NCI-H524 treated with DMSO at 0.1 percent for 48 hours (cell line): ENCODE measurements around the gene IL20RA.
"Not testable (repeated sequence)": the region's sequence is repeated elsewhere in the genome, so short reads cannot be mapped to it uniquely, and the experiment has no call there.

Source experiments
- DNase-seq: peaks from one replicate; lab custom pipeline; 2025; lab: John Stamatoyannopoulos, UW

IL20RA gene

DNA sequence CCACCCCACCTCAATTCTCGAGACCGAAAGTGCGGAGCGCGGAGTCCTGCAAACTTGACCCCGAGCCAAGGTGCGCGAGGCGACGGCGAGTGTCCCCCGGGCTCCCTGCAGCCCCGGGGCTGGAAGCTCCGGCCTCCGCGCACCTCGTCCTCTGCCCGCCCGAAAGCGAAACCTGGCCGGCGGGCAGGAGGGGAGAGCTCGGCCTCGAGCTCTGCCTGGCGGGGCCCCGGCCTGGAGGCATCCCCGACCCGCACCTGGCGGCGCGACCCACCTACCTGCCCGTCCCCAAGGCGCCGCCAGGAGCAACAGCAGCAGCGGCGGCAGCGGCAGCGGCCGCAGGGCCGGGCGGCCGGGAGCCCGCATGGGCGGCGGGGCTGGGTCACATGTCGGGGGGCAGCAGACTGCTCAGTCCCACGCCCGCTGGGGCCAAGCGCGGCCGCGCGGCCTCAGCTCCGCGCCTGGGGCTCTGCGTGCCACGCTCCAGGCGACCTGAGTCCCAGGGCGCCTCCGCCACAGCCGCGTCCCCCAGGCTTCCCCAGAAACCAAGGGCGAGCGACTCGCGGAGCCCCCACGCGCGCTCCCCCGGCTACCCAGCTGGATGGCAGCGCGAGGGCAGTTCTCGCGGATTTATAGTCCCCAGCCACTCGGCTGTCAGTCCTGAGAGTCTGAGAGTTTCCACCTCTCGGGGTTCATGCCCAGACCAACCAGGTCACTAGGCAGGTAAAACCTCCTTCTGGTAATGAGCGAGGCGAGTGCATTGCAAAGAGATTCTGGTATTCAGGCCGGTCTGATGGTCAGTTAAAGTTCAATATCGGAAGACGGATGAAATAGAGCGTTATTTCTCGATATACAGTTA lies at the start of gene IL20RA:
IL20RA (minus strand) TSS at position 600 of the 856 bp plus-strand sequence; CDS start at position 363, 237 bp downstream.
- no peak for DNase-seq

DNA sequence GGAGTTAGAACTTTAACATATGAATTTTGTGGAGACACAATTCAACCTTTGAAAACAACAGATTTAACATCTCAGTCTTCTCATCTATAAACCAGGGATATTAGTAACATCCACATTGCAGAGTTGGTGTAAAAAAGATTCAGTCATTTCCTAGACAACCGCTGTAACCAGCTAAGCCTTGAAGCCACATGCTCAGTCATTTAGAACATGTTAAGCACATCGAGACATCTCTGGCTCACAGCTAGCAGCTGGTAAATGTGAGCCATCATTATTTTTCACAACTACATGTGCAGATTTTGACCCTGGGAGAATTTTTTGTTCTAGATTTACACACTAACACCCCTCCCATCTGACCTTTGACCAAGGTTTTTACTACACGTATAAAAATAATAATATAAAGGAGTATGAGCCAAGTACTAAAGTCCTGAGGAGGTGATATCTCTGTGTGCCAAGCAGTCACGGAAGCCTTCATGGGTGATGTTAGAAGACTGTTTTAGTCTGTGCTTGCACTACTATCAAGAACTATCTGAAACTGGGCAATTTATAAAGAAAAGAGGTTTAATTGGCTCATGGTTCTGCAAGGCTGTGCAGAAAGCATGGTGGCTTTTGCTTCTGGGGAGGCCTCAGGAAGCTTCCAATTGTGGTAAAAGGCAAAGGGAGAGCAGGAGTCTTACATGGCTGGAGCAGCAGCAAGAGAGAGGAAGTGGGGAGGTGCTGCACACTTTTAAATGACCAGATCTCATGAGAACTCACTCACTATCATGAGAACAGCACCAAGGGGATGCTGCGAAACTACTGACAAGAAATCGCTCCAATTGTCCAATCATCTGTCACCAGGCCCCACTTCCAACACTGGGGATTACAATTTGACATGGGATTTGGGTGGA lies 48.7 kb upstream of the IL20RA start:
- DNase-seq: no peak

GRCh38 chr6:137092018-137092417 lies 47.3 kb upstream of the IL20RA start:
- no peak for DNase-seq

GRCh38 chr6:137089305-137089704 lies 44.5 kb upstream of the IL20RA start:
- DNase-seq: no peak

DNA sequence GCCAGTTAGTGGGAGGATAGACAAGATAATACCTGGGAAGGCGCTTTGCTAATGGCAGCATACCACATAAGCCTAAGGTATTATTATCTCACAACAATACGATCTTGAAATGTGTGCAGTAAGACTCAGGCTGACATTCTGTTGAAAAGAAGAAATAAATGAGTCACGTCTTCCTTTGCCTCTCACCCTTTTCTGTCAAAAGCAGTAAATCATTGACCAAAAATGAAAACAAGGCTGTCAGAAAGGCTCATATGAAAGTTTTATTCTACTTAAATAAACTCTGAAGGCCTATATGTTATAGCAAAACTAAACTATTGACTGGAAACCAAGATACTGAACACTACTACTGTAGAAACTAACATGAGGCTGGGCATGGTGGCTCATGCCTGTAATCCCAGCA lies 43.1 kb upstream of the IL20RA start:
- no peak for DNase-seq

- DNase-seq: no peak
These were observed 41.3 kb upstream of the IL20RA start for GRCh38 chr6:137086031-137086430.

- no peak for DNase-seq
These were observed 40.3 kb upstream of the IL20RA start for GRCh38 chr6:137084865-137085617.

DNA sequence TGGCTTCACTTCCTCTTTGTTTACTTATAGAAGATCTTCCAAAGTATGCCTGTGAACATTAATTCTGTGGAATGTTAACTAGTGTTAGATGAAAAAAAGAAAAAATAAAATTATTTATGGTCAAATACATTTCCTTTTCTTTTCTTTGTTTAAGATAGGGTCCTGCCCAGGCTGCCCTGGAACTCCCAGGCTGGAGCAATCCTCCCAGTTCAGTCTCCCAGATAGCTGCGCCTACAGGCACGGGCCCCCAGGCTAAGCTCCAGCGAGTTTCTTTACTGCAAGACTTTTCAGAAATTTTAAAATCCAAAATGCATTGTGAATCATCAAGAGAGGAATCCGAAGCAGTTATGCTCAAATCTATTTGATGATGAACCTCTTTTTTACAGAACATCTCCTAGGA lies 39.3 kb upstream of the IL20RA start:
- no peak for DNase-seq

DNA sequence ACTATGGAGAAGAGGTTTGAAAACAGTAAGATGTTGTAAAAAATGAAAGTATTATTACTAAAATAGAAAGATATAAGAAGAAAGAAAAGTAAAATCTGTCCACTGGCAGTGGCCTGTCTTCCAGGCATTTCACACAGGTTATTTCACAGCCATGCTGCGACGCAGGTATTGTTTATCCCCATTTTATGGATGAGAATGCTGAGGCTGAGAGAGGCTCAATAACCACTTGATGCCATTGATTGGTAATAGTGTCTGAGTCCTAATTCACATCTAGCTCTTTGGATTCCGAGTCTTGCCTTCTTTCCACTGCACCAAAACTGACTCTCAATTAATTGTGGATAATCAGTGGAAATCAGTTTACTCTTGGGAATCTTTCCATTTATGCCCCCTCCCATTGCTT lies 37.2 kb upstream of the IL20RA start:
- no peak for DNase-seq

DNA sequence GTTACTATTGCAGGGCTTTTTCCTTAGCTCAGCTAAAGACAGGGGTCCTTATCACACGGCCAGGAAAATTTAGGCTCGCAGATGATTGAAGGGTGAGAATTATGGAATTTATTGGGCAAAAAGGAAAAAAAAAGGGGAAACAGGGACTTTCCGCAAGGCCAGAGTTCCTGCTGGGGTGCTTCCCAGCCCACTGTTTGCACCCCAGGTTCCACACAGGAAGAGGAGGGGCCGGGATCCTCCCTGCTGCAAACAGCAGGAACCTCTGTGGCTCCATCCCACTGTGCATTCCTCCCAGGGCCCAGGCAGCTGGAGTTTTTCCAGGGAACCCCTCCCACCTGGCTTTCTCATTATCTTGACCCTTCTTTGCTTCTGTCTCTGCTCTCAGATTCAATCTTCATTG lies 35.9 kb upstream of the IL20RA start:
- DNase-seq: no peak

DNA sequence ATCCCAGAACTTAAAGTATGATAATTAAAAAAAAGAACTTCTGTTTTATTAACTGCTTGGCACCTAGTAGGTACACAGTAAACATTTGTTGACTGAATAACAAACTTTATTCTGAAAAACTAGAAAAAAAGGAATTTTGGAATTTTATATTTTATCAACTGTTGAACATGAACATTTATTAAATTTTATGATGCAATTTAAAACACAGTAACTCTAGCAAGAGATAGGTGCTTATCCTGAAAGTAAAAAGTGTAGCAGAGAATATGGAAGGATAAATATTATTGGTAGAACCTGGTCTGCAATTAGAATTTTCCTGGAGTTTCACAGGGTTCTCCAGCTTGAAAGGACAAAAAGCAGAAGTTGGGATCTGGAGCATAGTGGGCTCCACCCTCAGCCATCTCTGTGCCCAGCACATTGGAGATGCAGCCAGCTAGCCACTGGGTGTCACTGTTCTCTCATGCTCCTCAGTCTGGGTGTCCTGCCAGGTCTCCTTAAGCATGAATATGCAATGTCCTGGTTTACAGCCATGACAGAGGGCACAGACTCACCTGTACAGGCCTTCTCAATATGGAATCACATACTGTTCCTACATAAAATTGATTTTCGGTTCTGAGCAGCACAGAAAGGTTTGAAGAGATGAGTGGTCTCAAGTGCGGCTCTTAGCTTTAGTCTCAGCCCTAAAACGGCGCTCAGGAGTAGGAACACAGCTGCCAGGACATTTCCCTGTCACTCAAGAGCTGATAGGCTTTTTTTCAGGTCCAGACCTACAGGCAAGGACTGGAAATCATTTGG lies 31.7 kb upstream of the IL20RA start:
- DNase-seq: peak; percentile 74

- not testable (repeated sequence) for DNase-seq
These were observed 31.0 kb upstream of the IL20RA start for GRCh38 chr6:137075790-137076189.

DNA sequence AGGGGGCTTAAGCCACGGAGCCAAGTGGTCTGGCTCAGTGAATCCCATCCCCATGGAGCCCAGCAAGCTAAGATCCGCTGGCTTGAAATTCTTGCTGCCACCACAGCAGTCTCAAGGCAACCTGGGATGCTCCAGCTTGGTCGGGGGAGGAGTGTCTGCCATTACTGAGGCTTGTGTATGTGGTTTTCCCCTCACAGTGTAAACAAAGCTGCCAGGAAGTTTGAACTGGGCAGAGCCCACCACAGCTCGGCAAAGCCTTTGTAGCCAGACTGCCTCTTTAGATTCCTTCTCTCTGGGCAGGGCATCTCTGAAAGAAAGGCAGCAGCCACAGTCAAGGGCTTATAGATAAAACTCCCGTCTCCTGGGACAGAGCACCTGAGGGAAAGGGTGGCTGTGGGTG lies 25.5 kb upstream of the IL20RA start:
- DNase-seq: no peak

DNA sequence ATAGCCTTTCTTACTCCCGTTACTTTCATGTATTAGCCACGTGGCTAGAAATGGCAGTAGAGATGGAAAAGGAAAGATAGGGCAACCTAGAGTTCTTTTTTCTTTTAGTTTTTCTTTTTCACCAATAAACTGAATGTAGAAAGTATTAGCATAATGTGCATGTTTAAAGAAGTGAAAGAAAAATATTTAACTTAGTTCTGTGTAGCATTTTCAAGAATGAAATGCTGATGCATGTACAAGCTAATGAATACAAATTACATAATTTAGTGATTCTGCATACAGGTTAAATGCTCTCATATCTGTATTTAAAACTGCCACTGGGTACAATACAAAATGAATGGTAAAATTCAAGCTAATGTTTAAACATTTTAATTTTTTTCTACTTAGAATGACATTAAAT lies 22.6 kb upstream of the IL20RA start:
- no peak for DNase-seq

GRCh38 chr6:137058037-137058436 lies 13.3 kb upstream of the IL20RA start:
- no peak for DNase-seq

DNA sequence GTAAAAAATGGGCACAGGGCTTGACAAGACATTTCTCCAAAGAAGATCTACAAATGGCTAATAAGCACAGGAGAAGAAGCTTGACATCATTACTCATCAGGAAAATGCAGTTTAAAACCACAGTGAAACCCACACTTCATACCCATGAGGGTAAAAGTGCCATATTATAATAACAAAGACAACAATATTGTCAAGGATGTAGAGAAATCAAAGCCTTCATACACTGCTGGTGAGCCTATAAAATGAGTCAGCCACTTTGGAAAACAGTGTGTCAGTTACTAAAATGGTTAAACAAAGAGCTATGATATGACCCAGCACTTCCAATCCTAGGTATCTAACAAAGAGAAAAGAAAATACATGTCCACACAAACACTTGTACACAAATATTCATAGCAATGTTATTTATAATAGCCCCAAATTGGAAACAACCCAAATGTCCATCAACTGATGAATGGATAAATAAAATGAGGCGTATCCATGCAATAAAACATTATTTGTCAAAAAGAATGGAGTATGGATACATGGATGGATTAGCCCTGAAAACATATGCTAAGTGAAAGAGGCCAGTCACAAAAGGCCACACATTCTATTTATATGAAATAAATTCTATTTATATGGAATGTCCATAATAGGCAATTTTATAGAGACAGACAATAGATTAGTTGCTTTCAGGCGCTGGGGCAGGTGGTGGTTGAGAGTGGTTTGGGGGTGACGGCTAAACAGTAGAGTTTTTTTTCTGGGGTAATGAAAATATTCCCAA lies 11.5 kb upstream of the IL20RA start:
- DNase-seq: no peak

- peak; percentile 94 for DNase-seq
These were observed 7.2 kb upstream of the IL20RA start for GRCh38 chr6:137051790-137052472.

DNA sequence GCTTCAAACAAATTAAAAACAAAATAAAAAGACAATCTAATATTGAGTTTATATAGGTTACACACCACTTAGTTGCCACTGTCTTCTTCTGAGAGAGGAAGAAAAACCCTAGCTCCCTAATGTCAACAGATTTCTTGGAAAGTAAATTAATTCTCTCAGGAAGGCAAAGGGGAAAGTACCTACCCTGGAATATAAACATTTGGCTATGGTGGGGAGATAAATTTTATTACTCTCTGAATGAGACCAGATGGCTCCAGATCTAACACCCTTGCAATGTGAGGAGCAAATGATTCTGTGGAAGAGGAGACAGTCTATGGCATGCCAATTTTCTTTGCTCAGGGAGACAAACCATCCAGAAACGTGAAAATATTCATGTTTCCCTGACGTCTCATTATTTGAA lies 4.3 kb upstream of the IL20RA start:
- no peak for DNase-seq

GRCh38 chr6:137046871-137047412 lies 2.2 kb upstream of the IL20RA start:
- no peak for DNase-seq
